Frontal cortex (tissue), 4 donors: Measurements from ENCODE around the gene BLTP3B. TPM values are rescaled to one million over a fixed set of nuclear protein-coding genes. Genes with fewer than 3 reads are reported as not detected.

ENCODE experiments used
- DNase-seq, 2 donors: peaks; one replicate each; pipeline ENCODE4 v3.0.0; 2012; ENCODE audit warnings: low spot score in 2 of 2
- FAIRE-seq: peaks from 2 replicates; lab custom pipeline; 2012; peaks lifted over from hg19 to GRCh38; lab: Jason Lieb, UNC
- total RNA-seq: library from RNA; depleted of rRNA; stranded (reverse); fragments of >200 nt; gene quantifications from one replicate; pipeline ENCODE4 v1.2.3, GENCODE V29; 2014
- donor health status: control.
- donor health status: control.
- donor health status: control.

BLTP3B gene
- total RNA-seq, 1 donor from 2014 or later: 106 TPM

- DNase-seq: no peak
- no peak for FAIRE-seq
Measured at GRCh38 chr12:100166232-100166631, 23.6 kb upstream of the BLTP3B start.

- DNase-seq (no peak), FAIRE-seq (no peak)
Measured at GRCh38 chr12:100165356-100165755, 22.7 kb upstream of the BLTP3B start.

- no peak for DNase-seq
- FAIRE-seq: no peak
Measured at GRCh38 chr12:100164153-100164704, 21.6 kb upstream of the BLTP3B start.

GRCh38 chr12:100163416-100164152 is 20.9 kb upstream of the BLTP3B start:
- FAIRE-seq (no peak), DNase-seq (peak; percentile 33 to 76)

GRCh38 chr12:100159391-100160104 is 16.9 kb upstream of the BLTP3B start:
- DNase-seq (no peak), FAIRE-seq (no peak)

- no peak for FAIRE-seq
- DNase-seq: no peak
Measured at GRCh38 chr12:100158535-100158934, 15.9 kb upstream of the BLTP3B start.

- no peak for FAIRE-seq
- DNase-seq: no peak
Measured at GRCh38 chr12:100157427-100157821, 14.8 kb upstream of the BLTP3B start.

GRCh38 chr12:100156731-100157426 is 14.2 kb upstream of the BLTP3B start:
- no peak for DNase-seq
- FAIRE-seq: no peak

GRCh38 chr12:100154474-100155247 is 12.0 kb upstream of the BLTP3B start:
- DNase-seq (peak in 1 of 2 donors; percentile 33), FAIRE-seq (no peak)

GRCh38 chr12:100153131-100153530 is 10.5 kb upstream of the BLTP3B start:
- no peak for DNase-seq
- no peak for FAIRE-seq

- DNase-seq (no peak), FAIRE-seq (no peak)
Measured at GRCh38 chr12:100151769-100152168, 9.1 kb upstream of the BLTP3B start.

GRCh38 chr12:100146252-100146651 is 3.6 kb upstream of the BLTP3B start:
- no peak for FAIRE-seq

GRCh38 chr12:100145643-100146042 is 3.0 kb upstream of the BLTP3B start:
- DNase-seq (no peak), FAIRE-seq (no peak)

More at GRCh38 chr12:100146252-100146651, 3.6 kb upstream of the BLTP3B start:
- DNase-seq: no peak

- DNase-seq: peak in 1 of 2 donors; percentile 37
- FAIRE-seq: no peak
Measured at GRCh38 chr12:100141998-100142850, 450 bp downstream of the BLTP3B start.

GRCh38 chr12:100141666-100141997 is 1.0 kb downstream of the BLTP3B start:
- no peak for DNase-seq
- no peak for FAIRE-seq

- FAIRE-seq: no peak
- DNase-seq: no peak
Measured at GRCh38 chr12:100138803-100139098, 3.9 kb downstream of the BLTP3B start.

GRCh38 chr12:100138048-100138802 is 4.4 kb downstream of the BLTP3B start:
- FAIRE-seq: no peak
- DNase-seq: no peak

- DNase-seq: no peak
- no peak for FAIRE-seq
Measured at GRCh38 chr12:100133200-100133599, 9.5 kb downstream of the BLTP3B start.
